ENCODE measurements around the gene POLR2L. TPM values are rescaled to one million over a fixed set of nuclear protein-coding genes. Genes with fewer than 3 reads are reported as not detected.
A peak's percentile ranks its signal among the peaks of the same experiment; 100 is the strongest.

Gene POLR2L
- polyA plus RNA-seq, 1 of the 3 experiments (the other 2 are of a cell fraction): 540 TPM

DNA sequence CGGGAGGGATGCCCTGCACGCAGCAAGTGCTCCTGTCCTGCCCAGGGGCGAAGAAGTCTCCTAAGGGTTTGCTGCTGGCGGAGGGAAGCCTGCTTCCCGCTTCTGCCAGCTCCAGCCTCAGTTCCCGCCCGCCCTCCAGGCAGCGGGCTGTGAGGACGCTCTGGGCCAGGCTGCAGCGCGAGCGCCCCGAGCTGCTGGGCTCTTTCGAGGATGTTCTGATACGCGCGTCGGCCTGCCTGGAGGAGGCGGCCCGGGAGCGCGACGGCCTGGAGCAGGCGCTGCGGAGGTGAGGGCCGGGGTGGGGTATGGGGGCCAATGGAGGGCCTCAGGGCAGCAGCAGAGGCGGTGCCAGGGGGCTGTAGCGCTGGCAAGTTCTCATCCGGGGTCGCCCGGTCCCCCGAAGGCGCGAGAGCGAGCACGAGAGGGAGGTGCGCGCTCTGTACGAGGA is 12.5 kb downstream of the POLR2L start:
- Histone ChIP-seq H3K9ac (no peak overlapping the region), H3K9me3 (no peaks in the 10 kb centered on the region), H2AFZ (ENCODE audit: low read depth) (no peak overlapping the region), H3K36me3 (replicated peaks in 1 of 2; ENCODE audit: control insufficient read depth in 1 of 2, insufficient read depth in 2 of 2, low read length in 1 of 2) (peaks cover 0 to 8% of the 10 kb centered on the region in 2 experiments), H3K4me1 (ENCODE audit: control insufficient read depth in 1 of 2, insufficient read depth in 2 of 2, low read depth in 1 of 2, low read length in 1 of 2) (peaks cover 14 to 35% of the 10 kb centered on the region in 2 experiments; a peak in 2 of 4 replicates), H3K27ac (ENCODE audit: low read depth in 2 of 2, low read length in 1 of 2) (no peak overlapping the region), H3K9me2 (no peaks in the 10 kb centered on the region), H3F3A (replicated peaks; ENCODE audit: insufficient read depth) (peaks cover 11% of the 10 kb centered on the region), H3K27me3 (ENCODE audit: insufficient read depth) (no peaks in the 10 kb centered on the region), H3K4me2 (peak overlapping the region; percentile 100), H3K4me3 (ENCODE audit: low read depth in 2 of 2, low read length in 1 of 2) (peak overlapping the region in 1 of 2 experiments; percentile 10; a peak in 1 of 4 replicates), H3K79me2 (ENCODE audit: insufficient read depth) (peaks cover 37% of the 10 kb centered on the region), H4K20me1 (ENCODE audit: insufficient read depth) (peaks cover 11% of the 10 kb centered on the region)
- TF ChIP-seq SIN3A (IDR thresholded peaks at IDR 0.05; ENCODE audit: borderline replicate concordance, low read depth, low read length) (no peak), RAD21 (IDR thresholded peaks at IDR 0.05; ENCODE audit: low read length) (no peak), MXI1 (IDR thresholded peaks at IDR 0.05; ENCODE audit: low read depth, low read length) (no peak), GABPA (IDR thresholded peaks at IDR 0.05; ENCODE audit: low read depth) (no peak), FOXJ3 (CRISPR knock-in tag; IDR thresholded peaks at IDR 0.05) (no peak), YY1 (IDR thresholded peaks at IDR 0.05; ENCODE audit: low read depth) (no peak), RCOR1 (IDR thresholded peaks at IDR 0.05; ENCODE audit: low read length) (no peak), TEAD4 (IDR thresholded peaks at IDR 0.05; ENCODE audit: borderline replicate concordance, insufficient read depth) (no peak)
- TF ChIP-seq, protein P1, sequence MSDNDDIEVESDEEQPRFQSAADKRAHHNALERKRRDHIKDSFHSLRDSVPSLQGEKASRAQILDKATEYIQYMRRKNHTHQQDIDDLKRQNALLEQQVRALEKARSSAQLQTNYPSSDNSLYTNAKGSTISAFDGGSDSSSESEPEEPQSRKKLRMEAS (IDR thresholded peaks at IDR 0.05; ENCODE audit: low read depth): no peak
- ChIA-PET CTCF (interaction anchor here (0.9 to 1.2 kb wide), 3 partner anchors 9 to 21 kb away, joined by 3 to 4 read pairs (median 3); partner anchors contain the start of gene RPLP2), POLR2A (interaction anchor here (1.2 to 2.2 kb wide), 2 partner anchors 11 to 13 kb away, joined by 5 to 9 read pairs; partner anchors contain the start of genes PNPLA2, POLR2L and TSPAN4)
- WGBS (ENCODE audit: low lambda C conversion rate): 78% methylated on average over 22 of the region's 39 CpGs
- no peak for DNase-seq

DNA sequence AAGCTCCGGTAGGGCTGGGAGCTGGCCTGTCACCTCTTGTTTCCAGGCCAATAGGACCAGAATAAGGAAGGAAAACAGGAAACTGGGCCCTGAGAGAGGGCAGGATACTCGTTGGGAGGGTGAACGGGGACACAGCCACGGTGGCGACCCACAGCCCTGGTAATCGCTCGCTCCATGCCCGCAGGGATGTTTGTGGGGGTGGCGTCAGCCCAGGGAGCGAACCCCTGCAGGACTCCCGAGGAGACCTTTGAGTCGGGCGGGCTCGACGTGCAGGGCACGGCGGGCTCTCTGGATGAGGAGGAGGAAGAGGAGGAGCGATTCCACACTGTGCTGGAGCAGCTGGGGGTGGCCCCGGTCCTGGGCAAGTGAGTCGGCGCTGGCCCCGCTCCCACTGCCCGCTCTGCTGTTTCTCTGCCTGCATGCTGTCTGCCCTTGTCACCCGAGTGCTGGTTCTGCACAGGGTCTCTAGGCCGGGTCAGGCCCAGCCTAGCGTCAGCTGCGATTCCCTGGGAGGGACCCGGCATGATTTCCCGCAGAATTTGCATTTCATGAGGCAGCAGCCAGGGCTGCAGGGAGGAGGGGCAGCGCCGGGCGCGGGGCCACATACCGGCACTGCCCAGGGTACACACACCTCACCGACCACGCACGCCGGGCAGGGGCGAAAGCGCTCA is 13.0 kb downstream of the POLR2L start:
- no peaks in the 10 kb centered on the region for H3K9me2 ChIP-seq
- TF ChIP-seq JUND (IDR thresholded peaks at IDR 0.05) (no peak), NFIC (IDR thresholded peaks at IDR 0.05; ENCODE audit: borderline replicate concordance) (no peak), ELF1 (IDR thresholded peaks at IDR 0.05) (no peak), GATA2 (CRISPR knock-in tag; IDR thresholded peaks at IDR 0.05) (no peak), POLR2AphosphoS5 (IDR thresholded peaks at IDR 0.05; ENCODE audit: low read depth, low read length) (no peak)
- TF ChIP-seq, protein P2, sequence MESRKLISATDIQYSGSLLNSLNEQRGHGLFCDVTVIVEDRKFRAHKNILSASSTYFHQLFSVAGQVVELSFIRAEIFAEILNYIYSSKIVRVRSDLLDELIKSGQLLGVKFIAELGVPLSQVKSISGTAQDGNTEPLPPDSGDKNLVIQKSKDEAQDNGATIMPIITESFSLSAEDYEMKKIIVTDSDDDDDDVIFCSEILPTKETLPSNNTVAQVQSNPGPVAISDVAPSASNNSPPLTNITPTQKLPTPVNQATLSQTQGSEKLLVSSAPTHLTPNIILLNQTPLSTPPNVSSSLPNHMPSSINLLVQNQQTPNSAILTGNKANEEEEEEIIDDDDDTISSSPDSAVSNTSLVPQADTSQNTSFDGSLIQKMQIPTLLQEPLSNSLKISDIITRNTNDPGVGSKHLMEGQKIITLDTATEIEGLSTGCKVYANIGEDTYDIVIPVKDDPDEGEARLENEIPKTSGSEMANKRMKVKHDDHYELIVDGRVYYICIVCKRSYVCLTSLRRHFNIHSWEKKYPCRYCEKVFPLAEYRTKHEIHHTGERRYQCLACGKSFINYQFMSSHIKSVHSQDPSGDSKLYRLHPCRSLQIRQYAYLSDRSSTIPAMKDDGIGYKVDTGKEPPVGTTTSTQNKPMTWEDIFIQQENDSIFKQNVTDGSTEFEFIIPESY (IDR thresholded peaks at IDR 0.05; ENCODE audit: borderline replicate concordance, low read depth): no peak
- TF ChIP-seq, protein P3, sequence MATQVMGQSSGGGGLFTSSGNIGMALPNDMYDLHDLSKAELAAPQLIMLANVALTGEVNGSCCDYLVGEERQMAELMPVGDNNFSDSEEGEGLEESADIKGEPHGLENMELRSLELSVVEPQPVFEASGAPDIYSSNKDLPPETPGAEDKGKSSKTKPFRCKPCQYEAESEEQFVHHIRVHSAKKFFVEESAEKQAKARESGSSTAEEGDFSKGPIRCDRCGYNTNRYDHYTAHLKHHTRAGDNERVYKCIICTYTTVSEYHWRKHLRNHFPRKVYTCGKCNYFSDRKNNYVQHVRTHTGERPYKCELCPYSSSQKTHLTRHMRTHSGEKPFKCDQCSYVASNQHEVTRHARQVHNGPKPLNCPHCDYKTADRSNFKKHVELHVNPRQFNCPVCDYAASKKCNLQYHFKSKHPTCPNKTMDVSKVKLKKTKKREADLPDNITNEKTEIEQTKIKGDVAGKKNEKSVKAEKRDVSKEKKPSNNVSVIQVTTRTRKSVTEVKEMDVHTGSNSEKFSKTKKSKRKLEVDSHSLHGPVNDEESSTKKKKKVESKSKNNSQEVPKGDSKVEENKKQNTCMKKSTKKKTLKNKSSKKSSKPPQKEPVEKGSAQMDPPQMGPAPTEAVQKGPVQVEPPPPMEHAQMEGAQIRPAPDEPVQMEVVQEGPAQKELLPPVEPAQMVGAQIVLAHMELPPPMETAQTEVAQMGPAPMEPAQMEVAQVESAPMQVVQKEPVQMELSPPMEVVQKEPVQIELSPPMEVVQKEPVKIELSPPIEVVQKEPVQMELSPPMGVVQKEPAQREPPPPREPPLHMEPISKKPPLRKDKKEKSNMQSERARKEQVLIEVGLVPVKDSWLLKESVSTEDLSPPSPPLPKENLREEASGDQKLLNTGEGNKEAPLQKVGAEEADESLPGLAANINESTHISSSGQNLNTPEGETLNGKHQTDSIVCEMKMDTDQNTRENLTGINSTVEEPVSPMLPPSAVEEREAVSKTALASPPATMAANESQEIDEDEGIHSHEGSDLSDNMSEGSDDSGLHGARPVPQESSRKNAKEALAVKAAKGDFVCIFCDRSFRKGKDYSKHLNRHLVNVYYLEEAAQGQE (IDR thresholded peaks at IDR 0.05; ENCODE audit: low read depth, low read length): no peak
- DNase-seq: no peak
- POLR2A ChIA-PET: interaction anchor here (2.2 to 2.4 kb wide), 2 partner anchors 10 kb away, joined by 9 to 16 read pairs; partner anchors contain the start of gene PNPLA2
- no peak overlapping the region for H2AFZ ChIP-seq (ENCODE audit: low read depth)
- no peaks in the 10 kb centered on the region for H3K9me3 ChIP-seq
- H3K9ac ChIP-seq: no peak overlapping the region
- H3K4me3 ChIP-seq (ENCODE audit: low read depth in 2 of 2, low read length in 1 of 2): no peak overlapping the region
- H3F3A ChIP-seq (replicated peaks; ENCODE audit: insufficient read depth): peaks cover 6% of the 10 kb centered on the region
- H3K27me3 ChIP-seq (ENCODE audit: insufficient read depth): no peaks in the 10 kb centered on the region
- H3K27ac ChIP-seq (ENCODE audit: low read depth in 2 of 2, low read length in 1 of 2): no peak overlapping the region
- no peak overlapping the region for H3K4me2 ChIP-seq
- CTCF ChIA-PET: interaction anchor here (1.0 to 1.9 kb wide), 3 partner anchors 10 to 20 kb away, joined by 3 to 6 read pairs (median 3); partner anchors contain the start of genes PNPLA2 and RPLP2
- peaks cover 0 to 14% of the 10 kb centered on the region in 2 experiments for H3K36me3 ChIP-seq (replicated peaks in 1 of 2; ENCODE audit: control insufficient read depth in 1 of 2, insufficient read depth in 2 of 2, low read length in 1 of 2)
- H3K4me1 ChIP-seq (ENCODE audit: control insufficient read depth in 1 of 2, insufficient read depth in 2 of 2, low read depth in 1 of 2, low read length in 1 of 2): peaks cover 11 to 29% of the 10 kb centered on the region in 2 experiments; a peak in 2 of 4 replicates
- H4K20me1 ChIP-seq (ENCODE audit: insufficient read depth): peaks cover 7% of the 10 kb centered on the region
- 89% methylated on average over 23 of the region's 40 CpGs for WGBS (ENCODE audit: low lambda C conversion rate)
- H3K79me2 ChIP-seq (ENCODE audit: insufficient read depth): peaks cover 32% of the 10 kb centered on the region

Data from SK-N-SH (cell line).